HFF-Myc (cell line): ENCODE results near the gene C7orf33.

Experiments used
- DNase-seq: peaks from one replicate; pipeline ENCODE4 v3.0.0-alpha.2; 2011; ENCODE audit warnings: low read depth; ENCODE audit errors: extremely low read depth
- H3K4me3 ChIP-seq: replicated peaks from 2 replicates; pipeline ENCODE4 v1.5.1; 2011; ENCODE audit warnings: low read depth, mild to moderate bottlenecking, control low read depth, low read length
- CTCF ChIP-seq: IDR thresholded peaks from 2 replicates; pipeline ENCODE4 v1.5.1; 2012; ENCODE audit warnings: mild to moderate bottlenecking, low read depth, low read length, control low read depth; ENCODE audit errors: missing control alignments

Gene C7orf33

GRCh38 chr7:148590471-148590870 lies at the start of gene C7orf33:
Gene C7orf33 (plus strand): TSS chr7:148590766. CDS start chr7:148590926, 160 bp downstream.
- no peak for TF ChIP-seq CTCF
- no peak within 1 kb of the TSS for H3K4me3 ChIP-seq
- no peak for DNase-seq

GRCh38 chr7:148541891-148542504 lies 48.6 kb upstream of the C7orf33 start:
- TF ChIP-seq CTCF, result no peak
- DNase-seq, result no peak
- H3K4me3 ChIP-seq, result no peak overlapping the region

GRCh38 chr7:148543302-148543701 lies 47.3 kb upstream of the C7orf33 start:
- no peak for TF ChIP-seq CTCF
- no peak overlapping the region for H3K4me3 ChIP-seq
- no peak for DNase-seq

- no peak for TF ChIP-seq CTCF
- H3K4me3 ChIP-seq, result no peak overlapping the region
- no peak for DNase-seq
Measured at GRCh38 chr7:148545172-148545571, 45.4 kb upstream of the C7orf33 start.

- no peak overlapping the region for H3K4me3 ChIP-seq
- TF ChIP-seq CTCF, result no peak
- DNase-seq, result no peak
Measured at GRCh38 chr7:148545932-148546331, 44.6 kb upstream of the C7orf33 start.

- no peak overlapping the region for H3K4me3 ChIP-seq
- no peak for DNase-seq
- TF ChIP-seq CTCF, result no peak
Measured at GRCh38 chr7:148546857-148547256, 43.7 kb upstream of the C7orf33 start.

GRCh38 chr7:148547951-148548350 lies 42.6 kb upstream of the C7orf33 start:
- no peak for DNase-seq
- H3K4me3 ChIP-seq, result no peak overlapping the region
- no peak for TF ChIP-seq CTCF
